Erythroblast (primary cell): ENCODE measurements around the gene THSD4.

Experiments
- GATA1 ChIP-seq: IDR thresholded peaks from 2 replicates; pipeline ENCODE4 v1.6.1; 2011; ENCODE audit warnings: low read depth, mild to moderate bottlenecking, control low read depth, low read length, moderate library complexity
- POLR2A ChIP-seq: IDR thresholded peaks from 2 replicates; pipeline ENCODE4 v1.6.1; 2011; ENCODE audit warnings: mild to moderate bottlenecking, low read length

DNA sequence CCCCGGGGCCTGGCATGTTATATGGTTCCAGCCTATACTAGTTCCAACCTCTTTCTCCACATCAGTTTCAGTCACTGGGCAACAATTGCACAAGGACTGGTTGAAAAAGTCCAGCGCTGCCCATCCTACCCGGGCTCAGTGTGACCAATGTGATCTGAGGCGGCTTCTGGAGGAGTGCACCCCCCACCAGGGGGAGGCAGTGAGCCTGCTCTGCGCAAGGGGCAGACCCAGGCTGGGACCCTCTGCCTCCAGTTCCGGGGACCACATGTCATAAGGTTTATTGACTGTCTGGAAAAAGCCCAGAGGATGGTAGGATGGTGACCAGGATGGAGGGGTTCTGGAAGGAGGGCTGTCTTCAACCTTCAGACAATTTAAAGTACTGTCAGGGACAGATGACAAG is 669.4 kb downstream of the THSD4 start:
- TF ChIP-seq POLR2A = no peak
- no peak for TF ChIP-seq GATA1
